Endodermal cell (in vitro differentiated cells): ENCODE measurements around the gene GRB10. TPM values are rescaled to one million over a fixed set of nuclear protein-coding genes. Genes with fewer than 3 reads are reported as not detected.

Experiments
- DNase-seq: peaks from one replicate; pipeline ENCODE4 v3.0.0-alpha.2; 2017
- H3K27ac ChIP-seq: 2 replicates; pipeline ENCODE4 v1.5.1; 2013; ENCODE audit warnings: mild to moderate bottlenecking, low read depth, low read length, moderate library complexity
- H3K27me3 ChIP-seq: 2 replicates; pipeline ENCODE4 v1.6.1; 2013; ENCODE audit warnings: mild to moderate bottlenecking, low read length, moderate library complexity; ENCODE audit not compliant: insufficient read depth, control insufficient read depth, poor library complexity, severe bottlenecking
- H3K36me3 ChIP-seq: 2 replicates; pipeline ENCODE4 v1.7.0; 2013; ENCODE audit warnings: mild to moderate bottlenecking, low read length, moderate library complexity; ENCODE audit not compliant: control insufficient read depth, insufficient read depth
- H3K4me1 ChIP-seq: one replicate; pipeline ENCODE4 v1.7.0; 2013; ENCODE audit warnings: low read length; ENCODE audit not compliant: control insufficient read depth, insufficient read depth
- H3K4me3 ChIP-seq: 2 replicates; pipeline ENCODE4 v1.5.1; 2013; ENCODE audit warnings: mild to moderate bottlenecking, low read length, moderate library complexity
- H3K9ac ChIP-seq: 2 replicates; pipeline ENCODE4 v1.6.1; 2013; ENCODE audit warnings: mild to moderate bottlenecking, low read length, moderate library complexity; ENCODE audit not compliant: poor library complexity, severe bottlenecking; ENCODE audit errors: extremely low read depth
- H3K9me3 ChIP-seq: 2 replicates; pipeline ENCODE4 v1.6.1; 2013; ENCODE audit warnings: mild to moderate bottlenecking, low read length, moderate library complexity; ENCODE audit not compliant: control insufficient read depth
- H3K27ac Mint-ChIP-seq: 2 replicates; pipeline ENCODE4 v1.8.0; 2020; ENCODE audit warnings: mixed read lengths
- H3K27me3 Mint-ChIP-seq: 2 replicates; pipeline ENCODE4 v1.8.0; 2021; ENCODE audit warnings: mild to moderate bottlenecking, mixed read lengths; ENCODE audit not compliant: insufficient read depth
- H3K36me3 Mint-ChIP-seq: 2 replicates; pipeline ENCODE4 v1.8.0; 2020; ENCODE audit warnings: low read depth, mixed read lengths
- H3K4me1 Mint-ChIP-seq: 2 replicates; pipeline ENCODE4 v1.8.0; 2020; ENCODE audit warnings: mixed read lengths
- H3K4me3 Mint-ChIP-seq: 2 replicates; pipeline ENCODE4 v1.8.0; 2020; ENCODE audit warnings: mild to moderate bottlenecking, moderate library complexity, mixed read lengths
- H3K9me3 Mint-ChIP-seq: 2 replicates; pipeline ENCODE4 v1.8.0; 2020; ENCODE audit warnings: mild to moderate bottlenecking, mixed read lengths
- WGBS, 2 experiments: methylation state at CpG; one replicate each; pipeline versions ENCODE4 v1.1.5 to v1.1.7; 2013; ENCODE audit warnings: missing lambda C conversion rate in 2 of 2, mixed read lengths in 1 of 2; ENCODE audit not compliant: insufficient coverage in 1 of 2, insufficient read length in 1 of 2; 5-methylcytosine and 5-hydroxymethylcytosine counted together
- total RNA-seq, 2 donors: library from RNA; stranded (reverse); fragmentation: NEBNext Ultra II Directional in 1 of 2; extraction: Animal tissue kit (Norgen Biotek cat#: 25700) in 1 of 2; gene quantifications; 2 replicates in 1 of 2; 3 replicates in 1 of 2; pipeline ENCODE4 v1.2.1, GENCODE V29; 2021
- TF ChIP-seq, protein P1 (sequence below): fragments of 200-600 bp; sonication (generic); conservative IDR thresholded peaks from 2 replicates; pipeline ENCODE4 v1.5.0; 2021; ENCODE audit warnings: antibody characterized with exemption, mild to moderate bottlenecking

Gene GRB10
- total RNA-seq, 2 donors from 2014 or later = 71.9 to 97.5 TPM

DNA sequence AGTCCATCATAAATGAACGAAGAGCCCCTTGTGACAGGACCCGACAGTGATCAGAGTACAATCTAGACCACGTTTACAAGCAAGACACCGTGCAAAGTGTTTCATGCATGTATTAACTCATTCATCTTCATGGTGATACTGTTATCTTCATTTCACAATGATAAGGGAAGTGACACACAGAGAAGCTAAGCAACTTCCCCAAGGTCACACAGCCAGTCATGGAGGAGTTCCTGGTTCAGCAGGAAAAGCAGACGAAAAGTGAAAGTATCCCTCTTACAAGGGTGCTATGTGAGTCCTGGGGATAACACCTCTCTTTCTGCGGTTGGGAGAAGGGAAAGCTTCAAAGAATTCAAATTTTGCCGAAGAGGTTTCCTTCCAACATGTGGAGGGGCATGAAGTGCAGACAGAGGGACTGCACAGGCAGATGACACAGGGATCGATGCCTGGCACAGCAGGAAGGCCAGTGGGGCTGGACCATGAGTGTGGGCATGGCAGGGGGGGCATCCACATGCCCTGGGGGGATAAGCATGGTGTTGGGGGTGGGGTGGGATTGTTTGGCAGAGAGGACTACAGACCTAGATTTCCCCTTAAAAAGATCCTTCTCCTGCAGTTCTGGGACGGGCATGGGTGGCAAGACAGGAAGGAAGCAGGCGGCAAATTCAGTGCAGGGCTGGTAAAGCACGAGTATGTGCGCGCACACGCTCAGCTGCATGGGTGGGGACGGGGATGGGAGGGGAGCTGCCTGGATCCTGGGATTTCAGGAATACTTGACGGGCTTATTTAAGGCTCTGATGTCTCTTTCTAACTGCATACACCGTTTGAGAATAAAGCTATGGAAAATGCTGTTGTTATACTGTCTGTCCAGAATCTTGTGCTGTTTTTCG, 184.0 kb downstream of the GRB10 start:
- Histone ChIP-seq H3K9ac (no peak overlapping the region), H3K27me3 (no peaks in the 10 kb centered on the region), H3K9me3 (no peaks in the 10 kb centered on the region), H3K4me1 (peaks cover 6% of the 10 kb centered on the region), H3K36me3 (peaks cover 87% of the 10 kb centered on the region), H3K27ac (no peak overlapping the region), H3K4me3 (no peak overlapping the region)
- TF ChIP-seq, protein P1, sequence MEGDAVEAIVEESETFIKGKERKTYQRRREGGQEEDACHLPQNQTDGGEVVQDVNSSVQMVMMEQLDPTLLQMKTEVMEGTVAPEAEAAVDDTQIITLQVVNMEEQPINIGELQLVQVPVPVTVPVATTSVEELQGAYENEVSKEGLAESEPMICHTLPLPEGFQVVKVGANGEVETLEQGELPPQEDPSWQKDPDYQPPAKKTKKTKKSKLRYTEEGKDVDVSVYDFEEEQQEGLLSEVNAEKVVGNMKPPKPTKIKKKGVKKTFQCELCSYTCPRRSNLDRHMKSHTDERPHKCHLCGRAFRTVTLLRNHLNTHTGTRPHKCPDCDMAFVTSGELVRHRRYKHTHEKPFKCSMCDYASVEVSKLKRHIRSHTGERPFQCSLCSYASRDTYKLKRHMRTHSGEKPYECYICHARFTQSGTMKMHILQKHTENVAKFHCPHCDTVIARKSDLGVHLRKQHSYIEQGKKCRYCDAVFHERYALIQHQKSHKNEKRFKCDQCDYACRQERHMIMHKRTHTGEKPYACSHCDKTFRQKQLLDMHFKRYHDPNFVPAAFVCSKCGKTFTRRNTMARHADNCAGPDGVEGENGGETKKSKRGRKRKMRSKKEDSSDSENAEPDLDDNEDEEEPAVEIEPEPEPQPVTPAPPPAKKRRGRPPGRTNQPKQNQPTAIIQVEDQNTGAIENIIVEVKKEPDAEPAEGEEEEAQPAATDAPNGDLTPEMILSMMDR = no peak
- no peaks in the 10 kb centered on the region for H3K27me3 Mint-ChIP-seq
- DNase-seq = no peak
- no peak overlapping the region for H3K4me3 Mint-ChIP-seq
- peaks cover 8% of the 10 kb centered on the region for H3K4me1 Mint-ChIP-seq
- H3K9me3 Mint-ChIP-seq = no peaks in the 10 kb centered on the region
- WGBS, 2 experiments = 94 to 95% methylated on average over 14 to 18 of the region's 18 CpGs
- no peak overlapping the region for H3K27ac Mint-ChIP-seq
- H3K36me3 Mint-ChIP-seq = peaks cover 72% of the 10 kb centered on the region

DNA sequence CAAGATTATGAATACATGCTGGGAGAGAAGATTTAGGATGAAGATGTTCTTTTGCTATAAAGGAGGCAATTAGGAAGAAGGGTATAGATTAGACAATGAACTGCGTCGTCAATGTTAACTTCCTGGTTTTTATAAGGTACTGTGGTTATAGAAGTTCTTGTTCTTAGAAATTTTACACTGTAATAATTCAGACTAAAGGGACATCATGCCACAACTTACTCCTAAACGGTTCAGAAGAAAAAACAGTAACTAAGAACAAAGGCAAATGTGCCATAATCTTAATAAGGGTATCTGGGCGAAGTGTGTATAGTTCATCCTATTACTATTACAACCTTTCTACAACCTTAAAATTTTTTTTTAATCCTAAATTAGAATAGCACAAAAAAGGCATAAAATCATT, 186.2 kb downstream of the GRB10 start:
- Histone ChIP-seq H3K36me3 (peaks cover 87% of the 10 kb centered on the region), H3K4me1 (peaks cover 6% of the 10 kb centered on the region), H3K9me3 (no peaks in the 10 kb centered on the region), H3K9ac (no peak overlapping the region), H3K27me3 (no peaks in the 10 kb centered on the region), H3K27ac (no peak overlapping the region), H3K4me3 (no peak overlapping the region)
- TF ChIP-seq, protein P1 = no peak
- DNase-seq = no peak
- WGBS, 2 experiments = 98% methylated on average over 4 of the region's 4 CpGs; no CpG with 5 or more reads in 1 of the 2 experiments
- H3K27ac Mint-ChIP-seq = no peak overlapping the region
- H3K27me3 Mint-ChIP-seq = no peaks in the 10 kb centered on the region
- H3K4me3 Mint-ChIP-seq = no peak overlapping the region
- H3K4me1 Mint-ChIP-seq = peaks cover 6% of the 10 kb centered on the region
- H3K9me3 Mint-ChIP-seq = no peaks in the 10 kb centered on the region
- peaks cover 74% of the 10 kb centered on the region for H3K36me3 Mint-ChIP-seq

DNA sequence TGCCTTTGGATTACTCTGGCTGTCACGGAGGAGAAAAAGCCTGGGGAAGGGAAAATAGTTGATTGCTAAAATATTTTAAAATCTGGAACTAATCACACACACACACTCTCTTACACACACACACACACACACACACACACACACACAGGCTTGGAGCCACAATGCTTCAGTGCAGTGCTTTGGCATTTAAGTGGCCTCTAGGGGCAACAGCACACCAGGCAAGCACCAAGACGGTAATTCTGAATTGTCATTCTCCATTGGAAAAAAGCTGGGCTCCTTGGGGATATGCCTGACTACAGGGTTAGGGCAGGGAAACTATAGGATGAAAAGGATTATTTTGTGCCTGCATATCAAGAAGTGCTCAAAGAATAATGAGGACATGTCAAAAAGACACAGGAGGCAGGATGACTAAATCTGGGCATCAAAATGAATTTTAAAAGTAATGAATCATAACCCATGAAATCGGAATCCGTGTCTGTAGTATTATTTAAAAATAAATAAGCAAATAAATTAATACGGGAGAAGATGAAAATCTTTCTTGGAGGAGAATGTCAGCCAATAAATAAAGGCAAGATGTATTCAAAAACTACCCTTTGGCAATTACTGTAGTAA, 187.1 kb downstream of the GRB10 start:
- Mint-ChIP-seq H3K9me3 (no peaks in the 10 kb centered on the region), H3K4me1 (peaks cover 6% of the 10 kb centered on the region), H3K27me3 (no peaks in the 10 kb centered on the region), H3K36me3 (peaks cover 79% of the 10 kb centered on the region), H3K27ac (no peak overlapping the region), H3K4me3 (no peak overlapping the region)
- peaks cover 6% of the 10 kb centered on the region for H3K4me1 ChIP-seq
- no peak overlapping the region for H3K9ac ChIP-seq
- H3K4me3 ChIP-seq = no peak overlapping the region
- H3K9me3 ChIP-seq = no peaks in the 10 kb centered on the region
- WGBS, 2 experiments = 75 to 82% methylated on average over 2 to 3 of the region's 5 CpGs
- H3K27ac ChIP-seq = no peak overlapping the region
- peak; percentile 81 for DNase-seq
- H3K36me3 ChIP-seq = peaks cover 88% of the 10 kb centered on the region
- no peaks in the 10 kb centered on the region for H3K27me3 ChIP-seq
- TF ChIP-seq, protein P1 = peak; percentile 68
